Superior temporal gyrus (tissue), 1 donor: ENCODE data around the gene GCNA.

Source experiments
- DNase-seq: peaks from one replicate; pipeline ENCODE4 v3.0.0-alpha.2; 2016; ENCODE audit errors: extremely low spot score

The GCNA gene

GRCh38 chrX:71615954-71616353, 37.7 kb downstream of the GCNA start:
- DNase-seq: no peak

DNA sequence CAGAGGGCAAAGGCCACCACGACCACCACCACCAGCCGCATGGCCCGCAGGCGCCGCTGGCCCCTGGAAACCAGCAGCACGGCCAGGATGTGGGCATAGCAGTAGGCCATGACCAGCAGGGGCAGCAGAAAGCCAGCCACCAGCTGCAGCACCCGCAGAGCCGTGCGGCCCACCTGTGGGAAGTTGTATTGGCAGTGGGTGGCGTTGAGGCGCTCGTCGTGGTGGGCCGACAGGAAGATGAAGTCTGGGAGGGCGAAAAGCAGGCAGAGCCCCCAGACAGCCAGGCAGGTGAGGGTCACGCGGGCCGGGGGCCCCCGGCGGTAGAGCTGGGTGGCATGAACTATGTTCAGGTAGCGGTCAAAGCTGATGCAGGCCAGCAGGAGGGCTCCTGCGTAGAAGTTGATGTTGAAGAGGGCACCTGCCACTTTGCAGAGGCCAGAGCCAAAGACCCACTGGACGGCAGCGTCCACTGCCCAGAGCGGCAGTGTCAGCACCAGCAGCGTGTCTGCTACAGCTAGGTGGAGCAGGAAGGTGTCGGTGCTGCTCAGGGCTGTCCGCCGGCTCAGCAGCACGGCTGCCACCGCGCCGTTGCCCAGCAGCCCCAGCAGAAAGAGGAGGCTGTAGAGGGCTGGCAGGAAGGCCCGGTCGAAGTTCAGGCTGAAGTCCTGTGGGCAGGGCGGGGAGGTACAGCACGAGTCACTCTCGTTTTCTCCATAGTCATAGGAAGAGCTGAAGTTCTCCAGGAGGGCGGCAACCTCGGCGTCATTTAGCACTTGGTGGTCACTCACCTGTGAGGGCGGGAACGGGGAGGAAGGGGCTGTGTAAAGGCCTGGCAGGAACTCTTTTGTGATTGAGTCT, 38.7 kb downstream of the GCNA start:
- no peak for DNase-seq

DNA sequence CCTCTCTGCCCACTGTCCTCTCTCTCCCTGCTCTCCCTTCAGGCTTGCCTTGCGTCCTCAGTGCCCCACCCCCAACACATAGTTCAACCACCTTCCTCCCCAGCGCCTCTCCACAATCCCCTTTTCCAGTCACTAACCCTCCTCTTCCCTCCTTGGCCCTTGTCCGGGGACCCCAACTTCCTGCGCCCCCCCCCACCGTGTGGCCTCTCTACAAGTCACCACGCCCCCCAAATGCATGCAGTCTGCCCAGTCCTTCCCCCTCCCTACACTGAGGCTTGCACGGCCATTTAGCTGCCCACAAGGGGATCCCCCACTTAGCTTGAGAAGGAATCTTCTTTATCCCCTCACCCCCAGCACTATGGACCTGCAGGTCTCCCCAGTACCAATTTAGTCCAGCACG, 39.5 kb downstream of the GCNA start:
- DNase-seq: no peak

- DNase-seq: no peak
Measured at GRCh38 chrX:71618303-71618721, 40.1 kb downstream of the GCNA start, which contains the start of gene CXCR3. CXCR3 (minus strand) TSS chrX:71618511; CDS start chrX:71618449, 62 bp downstream.

GRCh38 chrX:71618787-71619186, 40.5 kb downstream of the GCNA start:
- DNase-seq: no peak

DNA sequence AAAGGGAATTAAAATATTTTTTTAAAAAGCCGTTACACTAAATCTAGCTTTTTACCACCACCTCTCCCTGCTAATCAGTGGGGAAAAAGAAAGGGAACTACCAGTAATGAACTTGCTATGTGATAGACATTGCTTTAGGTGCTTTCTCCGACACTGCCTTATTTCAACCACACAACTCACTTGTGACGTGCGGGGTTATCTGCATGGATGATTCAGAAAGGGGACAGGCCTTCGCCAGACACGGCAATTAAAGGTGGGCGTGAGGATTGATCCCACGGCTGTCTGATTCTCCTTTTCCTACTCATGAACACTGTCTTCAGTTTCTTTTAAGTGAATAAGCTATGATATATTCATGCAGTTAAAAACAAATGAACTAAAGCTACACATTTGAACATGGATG, 41.0 kb downstream of the GCNA start:
- no peak for DNase-seq

DNA sequence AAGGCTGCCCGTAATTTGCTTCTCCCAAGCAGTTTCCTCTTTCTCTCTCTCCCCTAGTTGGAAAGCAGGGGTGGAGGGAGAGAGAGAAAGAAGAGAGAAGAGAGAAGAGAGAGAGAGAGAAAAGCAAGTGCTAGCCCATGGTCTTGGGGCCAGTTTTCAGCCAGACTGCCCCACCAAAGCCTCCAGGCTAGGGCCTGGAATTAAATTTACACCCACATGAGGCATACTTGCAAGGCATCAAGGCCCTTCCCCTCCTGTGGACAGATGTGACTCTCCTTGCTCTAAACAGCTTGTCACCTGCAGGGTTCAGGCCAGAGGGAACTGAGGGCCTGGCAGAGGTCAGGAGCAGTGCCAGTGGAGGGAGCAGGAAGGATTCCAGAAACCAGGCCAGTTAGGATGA, 41.7 kb downstream of the GCNA start:
- no peak for DNase-seq

- no peak for DNase-seq
Measured at GRCh38 chrX:71621603-71622002, 43.4 kb downstream of the GCNA start.

- DNase-seq: no peak
Measured at GRCh38 chrX:71622032-71622575, 43.9 kb downstream of the GCNA start.

DNA sequence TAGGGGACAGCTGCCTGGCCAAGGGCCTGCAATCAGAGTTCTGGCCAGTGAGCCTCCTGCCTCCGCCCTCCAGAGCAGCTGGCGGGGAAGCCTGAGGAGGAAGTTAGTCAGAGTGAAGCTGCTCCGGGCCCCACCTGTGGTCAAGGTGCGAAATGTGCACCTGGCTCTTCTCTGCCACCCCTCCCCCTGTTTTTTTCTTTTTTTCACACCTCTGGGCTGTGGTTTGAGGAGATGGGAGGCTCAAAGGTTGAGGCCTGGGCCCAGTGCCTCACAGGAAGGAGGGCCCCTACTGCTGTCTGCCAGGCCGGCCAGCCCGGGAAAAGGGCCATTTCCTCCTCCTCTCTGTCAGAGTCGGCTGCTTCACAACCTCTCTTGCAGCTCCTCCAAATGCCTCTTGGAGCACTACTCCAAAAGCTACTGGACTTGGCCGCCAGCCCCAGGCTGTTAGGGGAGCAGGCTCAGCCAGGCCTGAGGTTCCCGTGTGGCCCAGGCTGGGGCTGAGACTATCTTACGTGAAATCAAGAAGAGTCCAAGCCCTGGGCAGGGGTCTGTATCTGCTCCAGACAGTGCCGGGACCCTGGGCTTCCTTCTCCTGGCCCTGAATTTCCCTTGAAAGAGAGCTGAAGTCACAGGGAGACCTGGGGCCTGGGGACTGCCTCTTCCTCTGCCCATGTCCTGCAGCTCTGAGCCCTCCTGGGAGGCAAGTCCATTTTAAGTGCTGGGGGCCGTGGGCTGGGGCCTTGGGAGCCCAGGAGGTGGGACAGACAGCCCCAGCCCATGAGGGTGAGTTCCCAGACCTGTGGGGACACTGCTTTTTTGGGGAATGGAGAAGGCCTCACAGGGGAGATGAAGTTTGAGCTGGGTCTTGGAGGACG, 44.6 kb downstream of the GCNA start:
- DNase-seq: peak; percentile 45

GRCh38 chrX:71623714-71624113, 45.5 kb downstream of the GCNA start:
- DNase-seq: no peak

GRCh38 chrX:71625471-71625870, 47.2 kb downstream of the GCNA start:
- DNase-seq: no peak

DNA sequence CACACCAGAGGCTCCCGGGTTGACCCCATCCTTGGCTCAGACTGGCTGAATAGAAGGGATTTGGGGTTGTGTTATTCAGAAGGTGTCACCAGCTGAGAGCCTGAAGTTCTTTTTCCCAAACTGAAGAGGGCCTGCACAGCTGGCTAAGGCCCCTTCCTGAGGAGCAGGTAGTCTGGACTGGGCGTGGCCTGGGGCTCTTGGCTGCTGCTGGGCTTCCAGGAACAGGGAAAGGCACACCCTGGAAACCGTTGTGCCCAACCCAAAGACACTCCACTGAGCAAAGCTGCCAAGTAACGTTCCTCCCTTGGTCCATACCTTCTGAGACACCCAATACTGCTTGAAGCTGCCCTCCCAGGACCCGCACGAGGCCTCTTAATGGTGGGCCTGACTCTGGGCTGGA, 48.3 kb downstream of the GCNA start:
- no peak for DNase-seq

DNA sequence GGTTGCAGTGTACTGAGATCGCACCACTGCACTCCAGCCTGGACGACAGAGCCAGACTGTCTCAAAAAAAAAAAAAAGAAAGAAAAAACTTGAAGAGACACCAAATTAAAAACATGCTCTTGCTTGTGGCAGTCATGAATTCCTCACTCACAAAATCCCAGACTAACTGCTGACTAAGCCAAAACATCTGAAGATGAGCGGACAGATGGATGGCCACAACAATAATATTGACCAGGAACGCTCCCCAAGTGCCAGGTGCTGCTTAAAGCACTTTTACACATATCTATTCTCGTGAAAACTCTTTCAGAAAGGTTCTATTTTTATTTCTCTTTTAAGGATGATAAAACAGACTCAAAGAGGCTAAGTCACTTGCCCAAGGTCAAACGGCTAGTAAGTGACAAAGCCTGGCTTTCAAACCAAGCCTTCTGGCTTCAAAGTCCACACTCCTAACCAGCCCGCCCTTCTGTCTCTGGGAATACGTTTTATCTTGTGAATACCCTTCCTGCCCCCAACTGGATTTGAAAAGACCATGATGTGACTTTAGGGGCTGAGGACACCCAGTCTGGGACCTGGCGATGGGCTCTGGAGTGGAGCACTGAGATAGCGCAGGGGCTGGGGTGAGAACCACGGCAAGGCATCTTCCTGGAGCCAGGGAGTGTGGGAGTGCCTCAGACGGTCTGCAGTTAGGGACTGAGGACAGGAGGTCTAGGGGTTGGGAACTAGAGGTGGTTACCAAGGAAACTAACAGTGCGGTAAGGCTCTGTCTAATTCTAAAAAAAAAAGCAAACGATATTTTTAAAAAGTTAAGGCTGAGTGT, 49.6 kb downstream of the GCNA start:
- DNase-seq: no peak

DNA sequence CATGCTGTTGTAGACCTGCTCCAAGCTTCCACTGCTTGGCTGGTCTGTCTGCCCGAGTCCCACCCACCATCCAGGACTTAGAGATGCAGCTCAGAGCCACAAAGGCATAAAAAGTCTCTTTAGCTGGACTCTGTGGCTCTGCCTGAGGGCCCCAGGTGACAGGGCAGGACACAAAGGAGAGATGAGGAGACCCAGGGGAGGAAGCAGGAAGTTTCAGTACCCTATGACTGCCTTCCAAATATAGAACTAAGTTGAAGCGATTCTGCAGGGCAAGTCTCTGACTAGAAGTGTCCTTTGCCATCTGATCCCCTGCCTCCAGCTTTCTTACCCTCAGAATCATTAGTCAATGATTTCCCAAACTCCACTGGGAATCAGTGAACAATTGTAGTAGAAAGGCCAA, 51.2 kb downstream of the GCNA start:
- no peak for DNase-seq

DNA sequence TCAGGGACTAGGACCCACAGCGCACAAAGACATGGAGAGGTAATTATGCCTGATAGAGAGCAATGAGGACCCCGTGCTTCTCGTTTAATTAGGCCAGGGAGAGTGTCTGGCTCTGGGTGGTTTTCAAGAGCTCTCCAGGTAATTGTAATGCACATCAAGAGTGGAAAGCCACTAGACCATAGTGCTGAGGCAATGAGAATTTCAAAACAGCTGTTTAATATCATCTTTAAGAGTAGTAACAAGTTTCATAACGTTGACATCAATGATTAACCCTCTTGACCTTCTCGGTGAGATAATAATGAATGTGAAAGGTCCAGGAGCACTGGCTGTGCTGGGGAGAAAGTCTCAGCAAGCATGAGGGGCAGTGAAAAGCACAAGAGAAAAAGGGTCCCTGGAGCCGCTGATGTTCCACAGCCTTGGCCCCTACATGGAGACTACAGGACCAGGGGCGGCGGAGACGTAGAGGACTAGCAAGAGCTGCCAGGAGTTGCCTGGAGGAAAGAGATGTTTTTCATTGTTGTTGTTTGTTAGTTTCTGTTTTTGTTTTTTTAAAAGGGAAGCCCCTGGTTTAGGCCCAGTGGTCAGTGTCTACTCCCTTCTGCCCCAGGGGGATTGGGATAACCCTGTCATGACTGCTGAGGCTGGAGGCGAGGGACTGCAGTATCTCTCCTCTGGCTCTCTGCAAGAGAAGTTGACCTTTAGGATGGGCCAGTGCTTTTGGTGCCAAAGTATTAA, 54.9 kb downstream of the GCNA start:
- DNase-seq: no peak

DNA sequence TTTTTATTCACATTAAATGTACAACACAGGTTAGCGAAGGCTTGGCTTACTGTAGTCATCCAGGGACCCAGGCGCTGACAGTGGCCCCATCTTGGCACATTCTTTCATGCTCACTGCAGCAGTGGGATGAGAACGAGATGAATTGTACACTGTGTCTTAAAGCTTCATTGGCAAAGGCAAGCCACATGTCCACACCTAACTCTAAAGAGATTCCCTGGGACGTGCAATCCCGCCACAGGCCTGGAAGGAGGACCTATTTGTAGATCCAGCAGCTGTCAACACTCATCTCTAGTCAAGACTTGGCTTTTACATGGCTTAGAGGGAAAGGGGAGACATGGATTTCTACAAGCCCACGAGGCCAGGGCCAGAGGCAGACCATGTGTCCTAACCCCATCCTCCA, 56.1 kb downstream of the GCNA start:
- DNase-seq: no peak

GRCh38 chrX:71636438-71637252, 58.4 kb downstream of the GCNA start:
- peak; percentile 27 for DNase-seq

DNA sequence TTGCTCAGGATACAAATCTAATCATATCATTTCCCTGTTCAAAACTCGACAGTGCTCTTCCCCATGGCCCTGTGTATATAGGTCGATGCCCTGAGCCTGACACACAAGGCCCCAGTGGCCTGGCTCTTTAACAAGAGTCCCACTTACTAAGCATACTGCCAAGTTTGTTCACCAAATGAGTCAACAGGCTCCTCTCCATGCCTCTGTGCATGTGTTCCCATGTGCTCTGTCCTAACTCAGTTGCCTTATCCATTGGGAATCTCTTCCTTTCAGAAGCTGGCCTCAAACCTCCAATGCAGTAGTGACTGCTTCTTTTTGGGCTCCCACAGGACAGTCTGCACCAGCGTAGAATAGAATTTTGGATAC, 59.0 kb downstream of the GCNA start:
- DNase-seq: no peak

DNA sequence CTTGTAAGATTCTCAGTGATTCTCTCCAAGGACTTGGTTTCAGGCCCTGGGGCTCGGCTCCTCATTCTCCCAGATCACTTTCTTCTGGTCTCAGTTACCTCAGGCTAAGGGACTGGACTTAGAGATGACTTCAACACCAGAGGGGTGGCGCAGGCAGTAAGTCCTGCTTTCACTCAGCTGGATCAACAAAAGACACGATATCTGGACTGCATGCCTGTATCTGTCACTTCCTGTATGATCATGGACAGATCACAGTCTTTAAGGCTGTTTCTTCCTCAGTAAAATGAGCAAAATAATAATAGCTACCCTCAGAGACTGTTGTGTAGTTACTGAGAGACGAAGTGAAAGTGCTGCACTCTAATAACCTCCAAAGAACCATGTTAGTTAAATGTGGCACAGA, 59.6 kb downstream of the GCNA start:
- no peak for DNase-seq
